Neural cell (in vitro differentiated cells): ENCODE data around the gene OSBPL1A. TPM values are rescaled to one million over a fixed set of nuclear protein-coding genes. Genes with fewer than 3 reads are reported as not detected.
A peak's percentile ranks its signal among the peaks of the same experiment; 100 is the strongest.

ENCODE experiments used
- H2AFZ ChIP-seq: fragments of 200-600, 300-800 bp; sonication (generic), shearing (Covaris generic); 2 replicates; pipeline ENCODE4 v1.6.0; 2014; ENCODE audit warnings: low read depth, mild to moderate bottlenecking, antibody characterized with exemption, low read length, moderate library complexity
- H3F3A ChIP-seq: fragments of 200-600 bp; shearing (Covaris generic); 2 replicates; pipeline ENCODE4 v1.6.1; 2016; ENCODE audit warnings: mild to moderate bottlenecking, moderate library complexity, mixed read lengths, antibody characterized with exemption, low read length; ENCODE audit not compliant: insufficient read depth, poor library complexity, severe bottlenecking
- H3K27ac ChIP-seq: fragments of 200-600, 300-800 bp; sonication (generic), shearing (Covaris generic); 2 replicates; pipeline ENCODE4 v1.5.1; 2014; ENCODE audit warnings: mild to moderate bottlenecking, low read length, moderate library complexity
- H3K27me3 ChIP-seq: fragments of 300-800, 200-600 bp; sonication (generic), shearing (Covaris generic); 2 replicates; pipeline ENCODE4 v1.6.0; 2014; ENCODE audit warnings: mild to moderate bottlenecking, low read depth, low read length, moderate library complexity; ENCODE audit not compliant: insufficient read depth
- H3K36me3 ChIP-seq: fragments of 300-800, 200-600 bp; sonication (generic), shearing (Covaris generic); 2 replicates; pipeline ENCODE4 v1.5.1; 2014; ENCODE audit warnings: mild to moderate bottlenecking, antibody characterized with exemption, low read length, moderate library complexity; ENCODE audit not compliant: insufficient read depth
- H3K4me2 ChIP-seq: fragments of 300-800, 200-600 bp; sonication (generic), shearing (Covaris generic); 2 replicates; pipeline ENCODE4 v1.6.0; 2014; ENCODE audit warnings: mild to moderate bottlenecking, low read length
- H3K4me3 ChIP-seq: fragments of 300-800, 200-600 bp; sonication (generic), shearing (Covaris generic); 2 replicates; pipeline ENCODE4 v1.5.1; 2014; ENCODE audit warnings: mild to moderate bottlenecking, low read length, moderate library complexity
- H3K79me2 ChIP-seq: fragments of 200-600 bp; shearing (Covaris generic); replicated peaks from 2 replicates; pipeline ENCODE4 v1.6.0; 2014; ENCODE audit warnings: mild to moderate bottlenecking, low read length, moderate library complexity; ENCODE audit not compliant: insufficient read depth
- H3K9ac ChIP-seq: fragments of 300-800, 200-600 bp; sonication (generic), shearing (Covaris generic); 2 replicates; pipeline ENCODE4 v1.6.1; 2016; ENCODE audit warnings: mild to moderate bottlenecking, low read length, mixed read lengths
- H3K9me2 ChIP-seq: fragments of 200-600 bp; shearing (Covaris generic); 2 replicates; pipeline ENCODE4 v1.6.1; 2016; ENCODE audit warnings: mild to moderate bottlenecking, low read length, mixed read lengths; ENCODE audit not compliant: insufficient read depth
- H3K9me3 ChIP-seq: fragments of 200-600, 300-800 bp; sonication (generic), shearing (Covaris generic); 2 replicates; pipeline ENCODE4 v1.6.1; 2016; ENCODE audit warnings: mild to moderate bottlenecking, mixed run types, low read length, moderate library complexity, mixed read lengths
- H4K20me1 ChIP-seq: fragments of 200-600 bp; shearing (Covaris generic); 2 replicates; pipeline ENCODE4 v1.6.1; 2016; ENCODE audit warnings: mild to moderate bottlenecking, mixed run types; ENCODE audit not compliant: insufficient read depth
- EZH2 ChIP-seq: fragments of 200-600, 300-800 bp; shearing (Covaris generic), sonication (generic); IDR thresholded peaks from 2 replicates; pipeline ENCODE4 v1.6.1; 2014; ENCODE audit warnings: antibody characterized with exemption, low read length, borderline replicate concordance, mild to moderate bottlenecking; ENCODE audit not compliant: insufficient read depth, poor library complexity, severe bottlenecking
- MXI1 ChIP-seq: fragments of 450-650 bp; conservative IDR thresholded peaks from 2 replicates; pipeline ENCODE4 v1.6.1; 2014; ENCODE audit warnings: antibody characterized with exemption, mild to moderate bottlenecking; ENCODE audit not compliant: poor library complexity, severe bottlenecking
- POLR2AphosphoS5 ChIP-seq: IDR thresholded peaks from 2 replicates; pipeline ENCODE4 v1.6.1; 2012
- RAD21 ChIP-seq: fragments of 450-650 bp; conservative IDR thresholded peaks from 2 replicates; pipeline ENCODE4 v1.6.1; 2014; ENCODE audit warnings: antibody characterized with exemption, mild to moderate bottlenecking, moderate library complexity
- SMC3 ChIP-seq: fragments of 450-650 bp; conservative IDR thresholded peaks from 2 replicates; pipeline ENCODE4 v1.6.1; 2014; ENCODE audit warnings: antibody characterized with exemption, mild to moderate bottlenecking, moderate library complexity; ENCODE audit not compliant: poor library complexity
- TAF1 ChIP-seq: IDR thresholded peaks from 2 replicates; pipeline ENCODE4 v1.6.1; 2012; ENCODE audit warnings: low read depth
- polyA plus RNA-seq: library from polyadenylated mRNA; depleted of rRNA; stranded (reverse); fragments of >200 nt; gene quantifications from 2 replicates; pipeline ENCODE4 v1.2.3, GENCODE V29; 2014
- TF ChIP-seq, protein P1 (sequence below): IDR thresholded peaks from 2 replicates; pipeline ENCODE4 v1.6.1; 2012; ENCODE audit warnings: borderline replicate concordance
- TF ChIP-seq, protein P2 (sequence below): fragments of 450-650 bp; IDR thresholded peaks from 2 replicates; pipeline ENCODE4 v1.5.1; 2014; ENCODE audit warnings: antibody characterized with exemption, mild to moderate bottlenecking, moderate library complexity; ENCODE audit not compliant: poor library complexity, severe bottlenecking

OSBPL1A gene
- polyA plus RNA-seq, 1 donor from 2014 or later = 24.9 TPM

DNA sequence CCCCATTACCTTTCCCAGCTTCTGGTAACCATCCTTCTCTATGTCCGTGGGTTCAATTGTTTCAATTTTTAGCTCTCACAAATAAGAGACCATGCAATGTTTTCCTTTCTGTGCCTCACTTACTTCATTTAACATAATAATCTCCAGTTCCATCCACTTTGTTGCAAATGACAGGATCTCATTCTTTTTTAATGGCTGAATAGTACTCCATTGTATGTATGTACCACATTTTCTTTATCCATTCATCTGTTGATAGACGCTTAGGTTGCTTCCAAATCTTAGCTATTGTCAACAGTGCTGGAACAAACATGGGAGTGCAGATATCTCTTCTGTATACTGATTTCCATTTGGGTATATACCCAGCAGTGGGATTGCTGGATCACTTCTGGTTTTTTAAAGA, 256.9 kb downstream of the OSBPL1A start:
- Histone ChIP-seq H3F3A (no peaks in the 10 kb centered on the region), H4K20me1 (no peaks in the 10 kb centered on the region), H3K36me3 (no peaks in the 10 kb centered on the region), H2AFZ (no peak overlapping the region), H3K27me3 (peaks cover 3% of the 10 kb centered on the region), H3K4me3 (no peak overlapping the region), H3K9ac (no peak overlapping the region), H3K4me2 (no peak overlapping the region), H3K9me2 (no peaks in the 10 kb centered on the region), H3K27ac (no peak overlapping the region), H3K79me2 (no peaks in the 10 kb centered on the region), H3K9me3 (no peaks in the 10 kb centered on the region)
- TF ChIP-seq MXI1 (no peak), RAD21 (no peak), EZH2 (no peak), SMC3 (no peak), TAF1 (no peak)
- TF ChIP-seq, protein P1, sequence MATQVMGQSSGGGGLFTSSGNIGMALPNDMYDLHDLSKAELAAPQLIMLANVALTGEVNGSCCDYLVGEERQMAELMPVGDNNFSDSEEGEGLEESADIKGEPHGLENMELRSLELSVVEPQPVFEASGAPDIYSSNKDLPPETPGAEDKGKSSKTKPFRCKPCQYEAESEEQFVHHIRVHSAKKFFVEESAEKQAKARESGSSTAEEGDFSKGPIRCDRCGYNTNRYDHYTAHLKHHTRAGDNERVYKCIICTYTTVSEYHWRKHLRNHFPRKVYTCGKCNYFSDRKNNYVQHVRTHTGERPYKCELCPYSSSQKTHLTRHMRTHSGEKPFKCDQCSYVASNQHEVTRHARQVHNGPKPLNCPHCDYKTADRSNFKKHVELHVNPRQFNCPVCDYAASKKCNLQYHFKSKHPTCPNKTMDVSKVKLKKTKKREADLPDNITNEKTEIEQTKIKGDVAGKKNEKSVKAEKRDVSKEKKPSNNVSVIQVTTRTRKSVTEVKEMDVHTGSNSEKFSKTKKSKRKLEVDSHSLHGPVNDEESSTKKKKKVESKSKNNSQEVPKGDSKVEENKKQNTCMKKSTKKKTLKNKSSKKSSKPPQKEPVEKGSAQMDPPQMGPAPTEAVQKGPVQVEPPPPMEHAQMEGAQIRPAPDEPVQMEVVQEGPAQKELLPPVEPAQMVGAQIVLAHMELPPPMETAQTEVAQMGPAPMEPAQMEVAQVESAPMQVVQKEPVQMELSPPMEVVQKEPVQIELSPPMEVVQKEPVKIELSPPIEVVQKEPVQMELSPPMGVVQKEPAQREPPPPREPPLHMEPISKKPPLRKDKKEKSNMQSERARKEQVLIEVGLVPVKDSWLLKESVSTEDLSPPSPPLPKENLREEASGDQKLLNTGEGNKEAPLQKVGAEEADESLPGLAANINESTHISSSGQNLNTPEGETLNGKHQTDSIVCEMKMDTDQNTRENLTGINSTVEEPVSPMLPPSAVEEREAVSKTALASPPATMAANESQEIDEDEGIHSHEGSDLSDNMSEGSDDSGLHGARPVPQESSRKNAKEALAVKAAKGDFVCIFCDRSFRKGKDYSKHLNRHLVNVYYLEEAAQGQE = no peak
- TF ChIP-seq, protein P2, sequence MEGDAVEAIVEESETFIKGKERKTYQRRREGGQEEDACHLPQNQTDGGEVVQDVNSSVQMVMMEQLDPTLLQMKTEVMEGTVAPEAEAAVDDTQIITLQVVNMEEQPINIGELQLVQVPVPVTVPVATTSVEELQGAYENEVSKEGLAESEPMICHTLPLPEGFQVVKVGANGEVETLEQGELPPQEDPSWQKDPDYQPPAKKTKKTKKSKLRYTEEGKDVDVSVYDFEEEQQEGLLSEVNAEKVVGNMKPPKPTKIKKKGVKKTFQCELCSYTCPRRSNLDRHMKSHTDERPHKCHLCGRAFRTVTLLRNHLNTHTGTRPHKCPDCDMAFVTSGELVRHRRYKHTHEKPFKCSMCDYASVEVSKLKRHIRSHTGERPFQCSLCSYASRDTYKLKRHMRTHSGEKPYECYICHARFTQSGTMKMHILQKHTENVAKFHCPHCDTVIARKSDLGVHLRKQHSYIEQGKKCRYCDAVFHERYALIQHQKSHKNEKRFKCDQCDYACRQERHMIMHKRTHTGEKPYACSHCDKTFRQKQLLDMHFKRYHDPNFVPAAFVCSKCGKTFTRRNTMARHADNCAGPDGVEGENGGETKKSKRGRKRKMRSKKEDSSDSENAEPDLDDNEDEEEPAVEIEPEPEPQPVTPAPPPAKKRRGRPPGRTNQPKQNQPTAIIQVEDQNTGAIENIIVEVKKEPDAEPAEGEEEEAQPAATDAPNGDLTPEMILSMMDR = no peak

DNA sequence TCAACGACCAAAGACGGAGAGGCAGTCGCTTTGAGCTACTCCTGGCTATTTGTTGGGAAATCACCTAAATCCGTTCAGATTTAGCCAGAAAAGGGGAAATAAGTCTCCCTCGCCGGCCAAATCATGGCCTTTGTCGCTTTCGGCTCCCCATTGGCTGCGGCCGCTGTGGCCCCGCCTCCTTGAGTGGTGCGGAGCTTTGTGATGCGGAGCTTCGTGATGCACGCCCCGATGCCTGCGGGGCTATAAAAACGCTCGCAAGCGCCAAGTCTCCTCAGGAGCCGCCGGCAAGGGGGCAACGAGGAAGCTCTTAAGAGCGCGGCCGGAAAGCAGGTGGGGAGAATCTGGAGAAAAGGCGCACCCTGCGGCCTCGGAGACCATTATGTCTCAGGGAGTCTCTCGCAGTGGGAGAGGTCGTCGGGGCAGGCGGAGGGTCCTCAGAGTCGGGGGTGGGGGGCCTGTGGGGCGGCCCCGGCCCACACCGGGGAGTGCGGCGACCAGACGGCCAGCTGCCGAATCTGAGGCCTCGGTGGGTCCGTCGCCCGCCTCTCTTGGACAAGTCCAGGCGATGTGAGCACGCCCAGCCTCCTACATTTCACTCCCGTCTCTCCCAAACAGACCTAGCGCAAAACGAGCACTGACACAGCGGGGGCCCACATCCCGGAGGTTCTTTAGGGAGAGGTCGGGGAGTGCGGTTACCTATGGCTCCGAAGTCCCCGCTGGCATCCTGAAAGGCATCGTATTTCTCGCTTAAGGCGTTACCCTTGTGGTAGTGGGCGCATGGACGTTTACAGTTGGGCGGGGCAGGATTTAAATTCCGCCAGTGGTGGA, 258.6 kb downstream of the OSBPL1A start, which contains the start of gene CABYR:
CABYR (plus strand) TSS at position 274 of the 828 bp plus-strand sequence. CDS start 4,053 bp downstream, outside the sequence.
- H3K36me3 ChIP-seq = no peaks in the 10 kb centered on the region

More for the DNA sequence above, 258.6 kb downstream of the OSBPL1A start, which contains the start of gene CABYR:
- TF ChIP-seq MXI1 = no peak
- peak; percentile 65 for TF ChIP-seq POLR2AphosphoS5
- TF ChIP-seq, protein P1 = peak; percentile 62
- no peak for TF ChIP-seq RAD21
- TF ChIP-seq SMC3 = no peak
- TF ChIP-seq TAF1 = no peak
- peak within 1 kb of the TSS; percentile 40 for H2AFZ ChIP-seq
- peak within 1 kb of the TSS; percentile 60 for H3K9ac ChIP-seq
- H3K4me3 ChIP-seq = peak within 1 kb of the TSS; percentile 72
- H3K9me3 ChIP-seq = no peaks in the 10 kb centered on the region
- H3K27ac ChIP-seq = peak within 1 kb of the TSS; percentile 3
- peak within 1 kb of the TSS; percentile 39 for H3K4me2 ChIP-seq
- no peaks in the 10 kb centered on the region for H3F3A ChIP-seq
- H3K27me3 ChIP-seq = peaks cover 3% of the 10 kb centered on the region
- H3K79me2 ChIP-seq = no peaks in the 10 kb centered on the region
- H4K20me1 ChIP-seq = no peaks in the 10 kb centered on the region
- H3K9me2 ChIP-seq = no peaks in the 10 kb centered on the region
